ENCODE results near the gene SGTA. TPM values are rescaled to one million over a fixed set of nuclear protein-coding genes. Genes with fewer than 3 reads are reported as not detected.

Gene SGTA
- total RNA-seq, 2 donors from 2014 or later, result 73.9 to 81.5 TPM

GRCh38 chr19:2731181-2731995, 51.7 kb downstream of the SGTA start:
- H3K9me3 Mint-ChIP-seq, result no peaks in the 10 kb centered on the region
- Histone ChIP-seq H3K4me3 (ENCODE audit: low read length) (no peak overlapping the region), H3K27me3 (ENCODE audit: control insufficient read depth, insufficient read depth, low read length, poor library complexity, severe bottlenecking) (no peaks in the 10 kb centered on the region), H3K27ac (ENCODE audit: low read depth, low read length) (no peak overlapping the region), H3K9ac (ENCODE audit: extremely low read depth, low read length, poor library complexity, severe bottlenecking) (no peak overlapping the region), H3K4me1 (ENCODE audit: control insufficient read depth, insufficient read depth, low read length) (no peaks in the 10 kb centered on the region), H3K9me3 (ENCODE audit: control insufficient read depth, low read length) (peaks cover under 1% of the 10 kb centered on the region), H3K36me3 (ENCODE audit: control insufficient read depth, insufficient read depth, low read length) (peaks cover 10% of the 10 kb centered on the region)
- TF ChIP-seq CTCF (conservative IDR thresholded peaks at IDR 0.05), result no peak
- H3K27ac Mint-ChIP-seq, result no peak overlapping the region
- peaks cover 10% of the 10 kb centered on the region for H3K27me3 Mint-ChIP-seq (ENCODE audit: insufficient read depth)
- H3K4me1 Mint-ChIP-seq, result no peaks in the 10 kb centered on the region
- peaks cover 26% of the 10 kb centered on the region for H3K36me3 Mint-ChIP-seq (ENCODE audit: low read depth)
- H3K4me3 Mint-ChIP-seq, result no peak overlapping the region
- WGBS, 2 experiments (ENCODE audit: insufficient coverage in 1 of 2, insufficient read length in 1 of 2), result 86 to 91% methylated on average over 16 to 41 of the region's 41 CpGs
- no peak for DNase-seq

GRCh38 chr19:2729943-2730818, 52.9 kb downstream of the SGTA start:
- H3K27me3 ChIP-seq (ENCODE audit: control insufficient read depth, insufficient read depth, low read length, poor library complexity, severe bottlenecking), result no peaks in the 10 kb centered on the region
- no peak overlapping the region for H3K4me3 ChIP-seq (ENCODE audit: low read length)
- no peaks in the 10 kb centered on the region for H3K4me1 ChIP-seq (ENCODE audit: control insufficient read depth, insufficient read depth, low read length)
- no peak for TF ChIP-seq CTCF (conservative IDR thresholded peaks at IDR 0.05)
- Mint-ChIP-seq H3K4me3 (no peak overlapping the region), H3K9me3 (no peaks in the 10 kb centered on the region), H3K36me3 (ENCODE audit: low read depth) (peaks cover 14% of the 10 kb centered on the region), H3K27me3 (ENCODE audit: insufficient read depth) (peaks cover 13% of the 10 kb centered on the region), H3K4me1 (no peaks in the 10 kb centered on the region), H3K27ac (no peak overlapping the region)
- WGBS, 2 experiments (ENCODE audit: insufficient coverage in 1 of 2, insufficient read length in 1 of 2), result 92 to 93% methylated on average over 10 to 26 of the region's 26 CpGs
- no peak for DNase-seq
- H3K9me3 ChIP-seq (ENCODE audit: control insufficient read depth, low read length), result no peaks in the 10 kb centered on the region
- no peak overlapping the region for H3K9ac ChIP-seq (ENCODE audit: extremely low read depth, low read length, poor library complexity, severe bottlenecking)
- no peak overlapping the region for H3K27ac ChIP-seq (ENCODE audit: low read depth, low read length)
- H3K36me3 ChIP-seq (ENCODE audit: control insufficient read depth, insufficient read depth, low read length), result peaks cover 4% of the 10 kb centered on the region

GRCh38 chr19:2728783-2729387, 54.2 kb downstream of the SGTA start:
- WGBS, 2 experiments (ENCODE audit: insufficient coverage in 1 of 2, insufficient read length in 1 of 2), result 90 to 91% methylated on average over 19 to 23 of the region's 23 CpGs
- H3K4me1 ChIP-seq (ENCODE audit: control insufficient read depth, insufficient read depth, low read length), result no peaks in the 10 kb centered on the region
- H3K36me3 ChIP-seq (ENCODE audit: control insufficient read depth, insufficient read depth, low read length), result no peaks in the 10 kb centered on the region
- H3K27me3 ChIP-seq (ENCODE audit: control insufficient read depth, insufficient read depth, low read length, poor library complexity, severe bottlenecking), result no peaks in the 10 kb centered on the region
- H3K4me3 Mint-ChIP-seq, result no peak overlapping the region
- H3K27me3 Mint-ChIP-seq (ENCODE audit: insufficient read depth), result peaks cover 13% of the 10 kb centered on the region
- H3K9ac ChIP-seq (ENCODE audit: extremely low read depth, low read length, poor library complexity, severe bottlenecking), result no peak overlapping the region
- H3K27ac ChIP-seq (ENCODE audit: low read depth, low read length), result no peak overlapping the region
- peaks cover 1% of the 10 kb centered on the region for H3K36me3 Mint-ChIP-seq (ENCODE audit: low read depth)
- no peaks in the 10 kb centered on the region for H3K4me1 Mint-ChIP-seq
- DNase-seq, result no peak
- no peaks in the 10 kb centered on the region for H3K9me3 Mint-ChIP-seq
- H3K4me3 ChIP-seq (ENCODE audit: low read length), result no peak overlapping the region
- H3K9me3 ChIP-seq (ENCODE audit: control insufficient read depth, low read length), result no peaks in the 10 kb centered on the region
- no peak for TF ChIP-seq CTCF (conservative IDR thresholded peaks at IDR 0.05)
- no peak overlapping the region for H3K27ac Mint-ChIP-seq
